GM12873 (cell line): Measurements from ENCODE around the gene MARCHF11.

ENCODE experiments used
- CTCF ChIP-seq: IDR thresholded peaks from 2 replicates; pipeline ENCODE4 v1.5.1; 2012; ENCODE audit warnings: low read depth, mild to moderate bottlenecking, moderate library complexity, low read length, control low read depth; ENCODE audit not compliant: insufficient read depth; ENCODE audit errors: missing control alignments

MARCHF11 gene

GRCh38 chr5:16179511-16179935 is at the start of gene MARCHF11:
TSS of gene MARCHF11 (minus strand) at chr5:16179791. CDS start at chr5:16179575, 216 bp downstream.
- TF ChIP-seq CTCF = no peak

- no peak for TF ChIP-seq CTCF
These were observed 46.3 kb upstream of the MARCHF11 start for GRCh38 chr5:16225927-16226326.

- no peak for TF ChIP-seq CTCF
These were observed 12.7 kb upstream of the MARCHF11 start for GRCh38 chr5:16192311-16192710.

- TF ChIP-seq CTCF = no peak
These were observed 1.1 kb upstream of the MARCHF11 start for GRCh38 chr5:16180789-16181082.

- TF ChIP-seq CTCF = no peak
These were observed 571 bp upstream of the MARCHF11 start for GRCh38 chr5:16179936-16180788.

GRCh38 chr5:16178745-16179372 is 732 bp downstream of the MARCHF11 start:
- no peak for TF ChIP-seq CTCF

- no peak for TF ChIP-seq CTCF
These were observed 10.0 kb downstream of the MARCHF11 start for GRCh38 chr5:16169550-16169949.
